SH-SY5Y (cell line): ENCODE measurements around the gene MBNL2.

Experiments used
- GATA2 ChIP-seq: IDR thresholded peaks from 2 replicates; pipeline ENCODE4 v1.6.1; 2011; ENCODE audit warnings: mild to moderate bottlenecking, low read depth, low read length
- GATA3 ChIP-seq: IDR thresholded peaks from 2 replicates; pipeline ENCODE4 v1.6.1; 2011; ENCODE audit warnings: low read depth, mild to moderate bottlenecking, low read length, moderate library complexity

GRCh38 chr13:97286317-97287046 lies 64.3 kb downstream of the MBNL2 start:
- no peak for TF ChIP-seq GATA2
- no peak for TF ChIP-seq GATA3
